Keratinocyte (primary cell): ENCODE results near the gene MED12L.

ENCODE experiments used
- EZH2 ChIP-seq: IDR thresholded peaks from one replicate; pipeline ENCODE4 v1.6.1; 2012; ENCODE audit warnings: inconsistent platforms, mild to moderate bottlenecking, low read length, moderate library complexity
- TF ChIP-seq, protein P1 (sequence below), 3 experiments: IDR thresholded peaks in 1 of 3; conservative IDR thresholded peaks in 1 of 3; optimal IDR thresholded peaks in 1 of 3; 2 replicates in 2 of 3; 3 replicates in 1 of 3; pipeline versions ENCODE3 to v1.5.1; 2011; ENCODE audit warnings: low read length in 3 of 3, mild to moderate bottlenecking in 3 of 3, moderate library complexity in 2 of 3, control low read depth in 1 of 3, inconsistent platforms in 1 of 3; ENCODE audit not compliant: insufficient read depth in 2 of 3; ENCODE audit errors: extremely low read depth in 1 of 3

DNA sequence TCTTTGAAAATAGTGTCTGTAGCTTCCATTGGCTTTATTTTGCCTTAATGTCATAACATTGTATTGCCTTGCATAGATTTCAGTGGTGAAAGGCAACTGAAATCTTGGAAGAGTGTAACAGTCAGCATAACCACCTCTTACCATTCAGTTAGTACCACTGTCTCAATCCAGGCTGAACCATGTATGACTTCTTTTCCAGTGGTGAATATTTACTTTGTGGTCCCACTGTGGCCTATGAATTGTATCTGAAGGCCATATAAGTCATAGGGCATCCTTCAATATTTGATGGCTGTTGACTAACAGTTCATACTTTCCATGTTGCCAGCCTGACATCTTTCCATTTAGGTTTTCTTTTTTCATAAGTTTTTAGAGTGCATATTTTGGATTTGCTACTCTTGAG, 38.4 kb downstream of the MED12L start:
- TF ChIP-seq, protein P1, sequence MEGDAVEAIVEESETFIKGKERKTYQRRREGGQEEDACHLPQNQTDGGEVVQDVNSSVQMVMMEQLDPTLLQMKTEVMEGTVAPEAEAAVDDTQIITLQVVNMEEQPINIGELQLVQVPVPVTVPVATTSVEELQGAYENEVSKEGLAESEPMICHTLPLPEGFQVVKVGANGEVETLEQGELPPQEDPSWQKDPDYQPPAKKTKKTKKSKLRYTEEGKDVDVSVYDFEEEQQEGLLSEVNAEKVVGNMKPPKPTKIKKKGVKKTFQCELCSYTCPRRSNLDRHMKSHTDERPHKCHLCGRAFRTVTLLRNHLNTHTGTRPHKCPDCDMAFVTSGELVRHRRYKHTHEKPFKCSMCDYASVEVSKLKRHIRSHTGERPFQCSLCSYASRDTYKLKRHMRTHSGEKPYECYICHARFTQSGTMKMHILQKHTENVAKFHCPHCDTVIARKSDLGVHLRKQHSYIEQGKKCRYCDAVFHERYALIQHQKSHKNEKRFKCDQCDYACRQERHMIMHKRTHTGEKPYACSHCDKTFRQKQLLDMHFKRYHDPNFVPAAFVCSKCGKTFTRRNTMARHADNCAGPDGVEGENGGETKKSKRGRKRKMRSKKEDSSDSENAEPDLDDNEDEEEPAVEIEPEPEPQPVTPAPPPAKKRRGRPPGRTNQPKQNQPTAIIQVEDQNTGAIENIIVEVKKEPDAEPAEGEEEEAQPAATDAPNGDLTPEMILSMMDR (optimal IDR thresholded peaks at IDR 0.05 in 1 of 3, IDR thresholded peaks at IDR 0.05 in 1 of 3, conservative IDR thresholded peaks at IDR 0.05 in 1 of 3; ENCODE audit: extremely low read depth in 1 of 3, insufficient read depth in 2 of 3, low read length in 3 of 3) = no peak
- no peak for TF ChIP-seq EZH2
